HG03097 (cell line): ENCODE measurements around the gene SERPINA4.
"Not testable (repeated sequence)": the region's sequence is repeated elsewhere in the genome, so short reads cannot be mapped to it uniquely, and the experiment has no call there.

Experiments used
- ATAC-seq: cut with Tn5 transposase; IDR thresholded peaks from one replicate; pipeline ENCODE4 v1.9.1; 2021; ENCODE audit not compliant: unreplicated experiment, low FRiP score

The SERPINA4 gene

GRCh38 chr14:94562941-94563883 is 2.0 kb downstream of the SERPINA4 start:
- ATAC-seq = no peak

DNA sequence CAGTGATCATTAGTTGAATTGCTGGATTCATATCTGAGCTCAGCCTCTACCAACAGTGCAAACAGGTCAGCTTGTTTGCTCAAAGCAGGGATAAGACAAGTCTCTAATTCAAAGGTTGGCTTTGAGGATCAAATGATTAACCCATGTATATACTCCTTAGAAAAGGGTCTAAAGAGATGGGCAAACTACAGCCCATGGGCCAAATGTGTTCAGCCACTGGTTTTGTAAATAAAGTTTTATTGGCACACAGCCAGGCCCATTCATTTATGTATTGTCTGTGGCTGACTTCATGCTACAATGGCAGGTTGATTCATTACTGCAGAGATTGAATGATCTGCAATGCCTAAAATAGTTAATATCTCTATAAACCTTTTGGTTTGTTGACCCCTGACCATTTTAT is 3.1 kb downstream of the SERPINA4 start:
- ATAC-seq = no peak

GRCh38 chr14:94568186-94568585 is 6.9 kb downstream of the SERPINA4 start:
- ATAC-seq = no peak

- no peak for ATAC-seq
These were observed 8.2 kb downstream of the SERPINA4 start for GRCh38 chr14:94569381-94570001.

GRCh38 chr14:94570002-94570400 is 8.8 kb downstream of the SERPINA4 start:
- ATAC-seq = no peak

DNA sequence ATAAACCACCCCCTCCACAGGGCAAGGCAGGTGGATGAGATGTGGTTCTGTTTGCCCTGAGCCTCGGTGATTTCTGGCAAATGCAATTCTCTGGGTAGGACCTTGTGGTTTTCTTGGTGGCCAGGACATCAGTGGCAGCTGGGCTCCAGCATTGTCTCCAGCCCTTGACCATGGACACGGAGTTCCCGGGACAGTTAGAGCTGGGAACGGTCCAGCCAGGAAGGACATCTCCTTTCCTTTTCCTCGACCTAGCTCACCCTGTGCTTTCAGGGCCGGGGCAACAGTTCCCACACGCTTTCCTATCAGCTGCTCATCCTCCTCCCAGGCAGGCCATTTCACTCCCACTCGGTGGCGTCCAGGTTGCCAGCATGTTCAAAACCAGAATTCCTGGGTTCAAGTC is 9.2 kb downstream of the SERPINA4 start:
- ATAC-seq = no peak

- ATAC-seq = no peak
These were observed 10.2 kb downstream of the SERPINA4 start for GRCh38 chr14:94571395-94571794.

- no peak for ATAC-seq
These were observed 10.7 kb downstream of the SERPINA4 start for GRCh38 chr14:94571950-94572349.

DNA sequence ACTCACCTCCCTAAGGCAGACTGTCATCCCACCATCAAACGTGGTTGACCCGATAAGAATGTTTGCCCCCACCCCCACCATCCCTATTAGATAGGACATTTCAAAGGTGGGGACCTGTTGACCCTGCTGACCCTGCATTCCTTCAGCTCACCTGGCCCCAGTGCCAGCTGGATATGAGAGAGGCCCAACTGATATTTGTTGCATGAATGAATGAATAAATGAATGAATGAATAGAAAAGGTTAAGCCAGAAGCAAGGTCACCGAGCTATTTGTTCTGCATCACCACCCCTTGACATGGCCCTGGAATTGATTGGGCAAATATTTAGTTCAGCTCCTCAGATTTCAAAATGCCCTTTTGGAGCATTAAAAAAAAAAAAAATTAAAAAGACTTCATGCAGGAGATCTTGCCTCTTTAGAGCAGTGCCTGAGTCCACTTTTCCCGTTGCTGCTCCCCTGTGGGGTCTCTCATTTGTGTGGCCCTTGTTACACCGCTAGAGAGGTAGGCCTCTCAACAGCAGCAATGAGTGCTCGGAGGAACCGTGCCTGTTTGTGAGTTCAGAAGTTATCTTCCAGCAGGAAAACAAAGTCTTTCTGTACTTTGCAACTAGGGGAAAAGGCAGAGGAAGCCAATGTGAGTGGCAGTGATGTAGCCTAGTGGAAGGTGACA is 11.5 kb downstream of the SERPINA4 start:
- no peak for ATAC-seq

DNA sequence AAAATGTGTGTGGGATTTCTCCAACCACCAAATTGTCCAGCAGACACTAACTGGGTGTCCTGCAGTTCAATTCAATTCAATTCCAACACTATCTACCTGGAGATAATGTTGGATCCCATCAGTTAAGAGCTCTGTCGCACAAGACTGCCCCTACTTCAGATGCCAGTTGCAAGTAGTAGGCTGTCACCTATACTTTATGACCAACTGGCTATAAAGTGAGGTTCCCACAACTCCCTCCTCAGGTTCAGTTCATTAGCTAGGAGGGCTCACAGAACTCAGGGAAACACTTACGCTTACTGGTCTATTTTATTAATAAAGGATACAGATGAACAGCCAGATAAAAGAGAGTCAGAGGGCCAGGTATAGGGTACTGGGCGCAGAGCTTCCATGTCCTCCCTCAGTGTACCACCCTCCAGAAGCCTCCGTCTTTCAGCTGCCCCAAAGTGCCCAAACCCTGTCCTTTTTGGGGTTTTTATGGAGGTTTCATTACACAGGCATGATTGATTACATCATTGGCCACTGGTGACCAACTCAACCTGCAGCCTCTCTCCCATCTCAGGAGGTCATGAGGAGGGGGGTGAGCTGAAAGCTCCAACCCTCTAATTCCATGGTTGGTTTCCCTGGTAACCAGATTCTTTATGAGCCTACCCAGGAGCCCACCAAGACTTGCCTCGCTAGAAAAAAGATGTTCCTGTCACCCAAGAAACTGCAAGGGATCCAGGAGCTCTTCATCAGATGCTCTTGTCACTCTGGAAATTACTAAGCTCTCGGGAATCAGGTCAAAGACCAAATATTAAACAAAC is 12.4 kb downstream of the SERPINA4 start:
- no peak for ATAC-seq

- ATAC-seq = no peak
These were observed 13.1 kb downstream of the SERPINA4 start for GRCh38 chr14:94574336-94574735.

DNA sequence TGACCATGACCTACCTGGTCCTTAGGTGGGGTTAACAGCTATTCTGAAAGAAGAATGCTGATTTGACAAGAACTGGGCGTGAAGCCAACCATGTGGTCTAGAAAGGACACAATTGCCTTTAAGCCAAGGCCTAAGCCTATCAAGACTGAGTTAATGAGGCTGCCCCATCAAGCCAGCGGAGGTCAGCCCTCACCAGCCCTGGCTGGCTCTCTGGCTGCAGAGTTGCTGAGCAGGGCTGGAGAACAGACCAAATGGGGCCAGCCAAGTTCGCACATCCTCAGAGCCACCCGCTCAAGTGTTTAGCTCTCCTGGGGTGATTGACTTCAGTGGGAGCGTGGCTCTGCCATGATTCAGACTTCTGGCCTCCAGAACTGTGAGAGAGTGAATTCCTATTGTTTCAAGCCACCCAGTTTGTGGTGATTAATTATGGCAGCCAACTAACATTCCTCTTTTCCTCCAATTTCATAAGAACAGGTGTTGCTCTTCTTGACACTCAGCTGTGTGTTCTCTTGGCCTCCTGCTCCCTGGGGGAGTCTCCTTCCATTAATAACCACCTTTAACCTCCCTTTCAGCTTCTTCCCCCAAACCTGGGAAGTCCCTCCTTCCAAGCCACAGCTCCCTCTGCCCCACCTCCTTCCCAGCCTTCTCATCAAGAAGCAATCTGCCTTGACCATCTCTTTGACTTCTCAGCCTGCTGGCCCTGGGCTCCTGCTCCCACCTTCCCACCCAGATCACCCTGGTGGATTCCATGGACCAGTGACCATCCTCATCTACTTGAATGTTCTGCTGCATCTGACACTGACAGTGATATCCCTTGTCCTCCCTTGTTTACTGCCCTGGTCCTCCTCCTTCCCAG is 14.7 kb downstream of the SERPINA4 start:
- ATAC-seq = no peak

- ATAC-seq = not testable (repeated sequence)
These were observed 16.2 kb downstream of the SERPINA4 start for GRCh38 chr14:94577472-94577871.

DNA sequence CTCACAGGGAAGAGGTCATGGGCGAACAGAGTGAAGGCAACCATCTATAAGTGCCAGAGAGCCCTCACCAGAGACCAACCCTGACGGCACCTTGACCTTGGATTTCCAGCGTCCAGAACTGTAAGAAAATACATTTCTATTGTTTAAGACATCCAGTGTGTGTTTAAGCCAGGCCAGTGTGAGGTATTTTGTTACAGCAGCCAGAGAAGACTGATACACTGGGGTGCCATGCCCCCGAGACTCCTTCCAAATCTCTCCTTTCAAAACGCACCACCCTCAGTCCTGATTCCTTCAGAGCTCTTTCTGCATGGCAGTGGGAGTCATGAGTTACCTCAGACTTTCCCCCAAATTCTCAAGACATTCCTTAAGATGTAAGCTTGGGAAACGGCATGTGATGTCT is 17.5 kb downstream of the SERPINA4 start:
- ATAC-seq = no peak

DNA sequence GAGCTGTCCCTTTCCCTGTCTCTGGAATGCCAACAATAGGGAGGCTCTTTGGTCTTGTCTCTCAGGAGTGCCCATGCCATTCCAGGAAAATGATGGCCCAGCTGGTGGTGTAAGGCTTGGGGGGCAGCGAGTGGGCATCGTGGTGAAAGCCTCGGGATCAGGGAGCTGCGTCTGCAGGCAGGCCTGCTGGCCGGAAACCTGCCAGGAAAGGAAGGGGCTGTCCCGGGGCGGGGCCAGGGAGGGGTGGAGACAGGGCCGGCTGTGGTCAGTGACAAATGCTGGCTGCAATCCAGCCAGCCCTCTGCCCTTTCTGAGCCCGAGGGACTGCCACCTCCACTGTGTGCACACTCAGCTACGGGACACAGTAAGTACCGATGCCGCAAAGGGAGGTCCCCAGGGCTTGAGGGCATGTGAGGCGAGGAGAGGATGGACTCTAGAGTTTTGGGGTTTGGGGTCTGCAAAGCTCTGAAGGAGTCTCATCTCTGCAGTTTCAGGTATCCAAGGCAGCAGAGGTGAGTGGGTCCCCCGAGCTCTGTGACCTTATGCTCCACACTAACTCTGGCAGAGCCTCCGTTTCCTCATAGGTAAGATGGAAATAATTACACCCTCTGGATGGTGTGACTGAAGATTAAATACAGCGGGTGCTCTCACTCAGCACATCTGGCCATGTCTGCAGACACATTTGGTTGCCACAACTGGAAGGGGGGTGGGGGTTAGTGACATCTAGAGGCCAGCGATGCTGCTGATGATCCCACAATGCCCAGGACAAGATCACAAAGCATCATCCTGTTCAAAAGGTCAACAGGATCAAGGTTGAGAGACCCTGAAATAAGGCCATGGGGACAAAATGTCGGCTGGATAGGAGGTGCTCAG is 20.1 kb downstream of the SERPINA4 start, which contains the start of gene SERPINA5:
Gene SERPINA5 (plus strand): TSS at position 300 of the 873 bp plus-strand sequence. CDS start 5,937 bp downstream, outside the sequence.
- ATAC-seq = no peak

DNA sequence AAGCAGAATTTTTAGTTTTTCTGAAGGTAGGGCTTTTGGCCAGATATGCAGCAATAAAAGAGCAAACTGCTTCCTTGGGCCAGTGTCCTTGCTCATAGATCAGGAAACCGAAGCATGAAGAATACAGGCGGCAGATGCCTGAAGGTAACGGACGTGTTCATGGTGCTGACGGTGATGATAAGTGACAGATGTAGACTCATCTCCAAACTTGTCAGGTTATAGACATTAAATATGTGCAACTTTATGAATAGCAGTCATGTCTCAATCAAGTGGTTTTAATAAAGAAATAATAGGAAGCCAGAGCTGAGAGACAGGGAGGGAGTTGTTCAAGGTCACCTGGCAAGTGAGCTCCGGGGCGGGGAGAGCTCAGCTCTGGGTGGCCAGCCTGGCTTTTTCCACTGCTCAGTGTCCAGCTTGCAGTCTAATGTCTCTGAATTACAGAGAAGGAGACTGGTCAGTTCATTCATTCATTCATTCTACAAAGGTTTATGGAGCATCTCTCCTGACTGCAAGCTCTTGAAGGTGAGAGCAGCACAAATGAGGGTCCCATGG is 21.0 kb downstream of the SERPINA4 start:
- ATAC-seq = no peak

GRCh38 chr14:94582851-94583250 is 21.6 kb downstream of the SERPINA4 start:
- ATAC-seq = no peak

DNA sequence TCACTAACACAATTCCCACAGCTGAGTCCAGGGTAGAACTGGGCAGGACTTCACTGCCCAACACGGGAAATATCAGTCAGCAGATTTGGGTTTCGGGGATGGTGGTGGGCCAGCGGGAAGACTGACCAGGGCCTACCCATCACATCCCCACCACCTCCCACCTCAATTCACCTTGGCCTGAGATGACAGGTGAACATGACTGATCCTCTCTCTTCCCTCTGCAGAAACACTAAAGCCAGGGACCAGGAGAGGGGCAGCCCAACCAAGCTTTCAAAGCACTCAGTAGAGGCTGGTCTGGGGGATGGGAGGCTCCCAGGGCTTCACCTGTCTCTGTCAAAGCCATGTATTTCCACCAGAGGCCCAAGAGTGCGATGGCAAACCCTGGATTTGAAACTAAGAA is 22.3 kb downstream of the SERPINA4 start:
- no peak for ATAC-seq
